NCI-H774 (cell line): ENCODE results near the gene SLC19A2.
"Not testable (repeated sequence)": the region's sequence is repeated elsewhere in the genome, so short reads cannot be mapped to it uniquely, and the experiment has no call there.

ENCODE experiments used
- DNase-seq: peaks from one replicate; lab custom pipeline; 2025; lab: John Stamatoyannopoulos, UW

The SLC19A2 gene

GRCh38 chr1:169485431-169486280, at the start of gene SLC19A2:
TSS of gene SLC19A2 (minus strand) at chr1:169485944. CDS start at chr1:169485766, 178 bp downstream.
- peak; percentile 99 for DNase-seq

DNA sequence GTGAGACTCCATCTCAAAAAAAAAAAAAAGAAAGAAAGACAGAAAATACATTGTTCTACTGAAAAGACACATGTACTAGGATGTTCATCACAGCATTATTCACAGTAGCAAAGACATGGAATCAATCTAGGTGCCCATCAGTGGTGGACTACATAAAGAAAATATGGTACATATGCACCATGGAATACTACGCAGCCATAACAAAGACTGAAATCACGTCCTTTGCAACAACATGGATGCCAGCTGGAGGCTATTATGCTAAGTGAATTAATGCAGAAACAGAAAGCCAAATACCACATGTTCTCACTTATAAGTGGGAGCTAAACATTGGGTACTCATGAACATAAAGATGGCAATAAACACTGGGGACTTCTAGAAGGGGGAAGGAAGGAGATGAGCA, 48.9 kb upstream of the SLC19A2 start:
- no peak for DNase-seq

- DNase-seq, result not testable (repeated sequence)
Observed at GRCh38 chr1:169533528-169534190, 47.9 kb upstream of the SLC19A2 start.

DNA sequence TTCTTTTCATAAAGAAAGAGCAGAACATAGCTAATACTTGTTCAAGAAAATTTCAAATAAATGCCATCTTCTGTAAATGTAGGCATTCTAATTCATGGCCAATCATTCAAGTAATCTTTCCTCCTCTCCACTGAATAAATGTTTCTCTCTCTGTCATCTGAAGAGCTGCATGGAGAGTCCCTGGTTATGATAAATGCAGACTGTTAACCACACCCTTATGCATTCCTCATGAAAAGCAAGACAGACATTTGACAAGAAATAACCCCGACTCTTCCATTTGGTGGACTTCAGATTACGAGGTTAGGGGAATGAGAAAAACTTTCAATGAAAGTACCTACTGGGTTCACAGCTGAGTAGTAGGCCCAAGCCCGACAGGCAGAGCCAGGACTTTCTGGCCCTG, 44.7 kb upstream of the SLC19A2 start:
- no peak for DNase-seq

- peak; percentile 64 for DNase-seq
Observed at GRCh38 chr1:169529068-169529642, 43.4 kb upstream of the SLC19A2 start.

DNA sequence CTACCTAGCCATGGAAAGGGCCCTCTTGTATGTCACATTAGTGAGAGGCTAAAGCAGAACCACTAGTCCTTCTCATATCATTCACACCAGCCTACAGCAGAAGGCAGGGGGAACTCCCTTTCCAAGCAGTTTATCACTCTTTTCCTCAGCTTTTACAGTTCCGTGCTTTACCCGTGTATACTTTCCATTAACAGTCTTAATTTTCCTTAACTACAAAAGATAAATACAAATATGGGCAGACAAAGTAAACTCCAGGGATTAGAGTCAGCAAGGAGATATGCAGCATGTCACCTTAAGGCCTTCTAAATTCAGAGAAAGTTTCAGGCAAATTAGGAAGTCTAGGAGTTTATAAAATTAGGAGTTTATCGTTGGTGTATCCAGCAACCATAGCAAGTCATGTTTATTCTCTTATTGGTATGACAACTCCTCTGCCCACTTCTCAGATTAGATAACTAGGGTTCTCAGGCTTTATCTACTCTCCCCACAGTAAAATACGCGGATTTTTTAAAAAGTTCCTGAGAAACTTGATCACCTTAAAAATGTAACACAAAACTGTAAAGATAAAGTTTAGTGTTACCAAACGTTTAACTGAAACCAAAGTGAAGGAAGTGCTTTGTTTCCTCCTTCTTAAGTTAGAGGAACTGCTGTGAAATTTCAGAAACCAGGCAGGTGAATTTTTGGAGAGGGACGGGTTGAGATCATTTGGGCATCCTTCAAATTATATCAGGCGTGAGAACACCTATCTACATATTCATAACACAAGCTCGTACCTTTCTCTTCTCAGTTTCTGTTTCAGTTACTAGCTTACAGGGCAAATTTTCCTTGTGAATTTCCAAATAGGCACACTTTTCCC, 42.7 kb upstream of the SLC19A2 start:
- DNase-seq, result no peak

DNA sequence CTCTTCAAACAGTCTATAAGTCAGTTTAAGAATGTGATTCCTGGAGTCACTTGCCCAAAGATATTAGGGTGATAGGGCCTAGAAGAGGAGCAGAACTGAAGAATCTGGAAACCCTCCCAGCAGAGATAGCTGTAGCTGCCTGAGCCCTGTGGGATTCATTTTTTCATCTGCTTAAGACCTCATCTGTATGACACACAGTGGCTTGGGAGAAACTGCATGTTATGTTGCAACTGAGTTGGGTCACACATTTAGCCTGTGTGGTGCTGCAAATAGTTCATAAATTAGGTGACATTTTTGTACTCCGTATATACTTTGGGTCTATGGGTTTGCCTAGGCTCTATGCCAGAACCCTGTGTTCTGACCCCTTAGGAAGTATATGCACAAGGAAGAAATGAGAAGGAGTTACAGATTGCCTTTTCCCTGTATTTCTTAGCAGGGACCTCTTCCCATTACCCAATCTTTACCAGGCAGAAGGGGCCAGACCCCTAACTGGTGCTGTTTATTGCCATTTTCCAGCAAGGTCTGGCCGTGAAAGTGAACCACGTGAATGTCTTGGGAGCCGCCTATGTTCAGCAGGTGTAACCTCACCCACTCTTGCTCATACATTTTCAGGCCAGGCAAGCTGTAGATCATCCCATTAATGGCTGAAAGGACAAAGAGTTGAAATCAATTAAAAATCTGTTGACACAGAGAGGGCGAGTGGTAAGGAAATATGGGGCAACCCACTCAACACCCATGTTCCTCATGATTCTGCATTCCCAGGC, 41.9 kb upstream of the SLC19A2 start:
- DNase-seq, result peak; percentile 68

GRCh38 chr1:169527001-169527400, 41.3 kb upstream of the SLC19A2 start:
- no peak for DNase-seq

GRCh38 chr1:169526120-169526832, 40.5 kb upstream of the SLC19A2 start:
- no peak for DNase-seq

DNA sequence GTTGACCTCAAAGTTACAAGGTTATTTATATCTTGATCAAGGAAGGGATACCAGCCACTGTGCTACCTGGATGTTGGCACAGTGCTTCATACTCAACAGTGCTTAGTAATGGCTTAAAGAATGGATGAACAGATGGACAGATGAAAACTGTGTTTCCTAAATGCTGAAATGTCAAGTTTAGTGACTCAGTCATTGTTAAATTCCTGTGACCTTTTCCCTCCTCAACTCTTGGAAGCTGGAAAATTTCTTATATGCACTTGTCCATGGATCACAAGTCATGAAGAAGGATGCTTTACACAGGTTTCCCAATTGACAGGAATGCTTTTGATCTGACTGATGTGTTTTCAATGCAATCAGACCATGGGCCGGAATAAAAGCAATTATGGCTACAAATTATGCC, 39.6 kb upstream of the SLC19A2 start:
- DNase-seq, result no peak

GRCh38 chr1:169523904-169524303, 38.2 kb upstream of the SLC19A2 start:
- no peak for DNase-seq

DNA sequence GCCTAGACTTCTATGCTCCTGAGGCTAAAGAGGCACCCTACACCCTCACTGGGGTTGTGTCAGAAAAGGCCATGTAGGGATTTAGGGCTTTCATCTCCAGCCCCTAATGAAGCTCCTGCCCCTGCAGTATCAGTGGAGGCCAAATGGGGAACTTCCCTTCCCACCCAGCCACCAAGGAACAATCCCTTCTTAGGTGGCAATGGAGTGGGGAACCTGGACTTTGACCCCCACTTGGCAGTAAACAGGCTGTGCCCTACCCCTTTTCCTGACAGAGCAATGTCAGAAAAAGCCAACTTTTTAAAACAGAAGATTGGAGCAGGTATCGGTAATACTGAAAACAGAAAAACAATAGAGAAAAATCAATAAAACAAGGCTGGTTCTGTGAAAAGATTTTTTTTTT, 35.5 kb upstream of the SLC19A2 start:
- DNase-seq, result no peak

- no peak for DNase-seq
Observed at GRCh38 chr1:169517558-169518186, 31.9 kb upstream of the SLC19A2 start.

DNA sequence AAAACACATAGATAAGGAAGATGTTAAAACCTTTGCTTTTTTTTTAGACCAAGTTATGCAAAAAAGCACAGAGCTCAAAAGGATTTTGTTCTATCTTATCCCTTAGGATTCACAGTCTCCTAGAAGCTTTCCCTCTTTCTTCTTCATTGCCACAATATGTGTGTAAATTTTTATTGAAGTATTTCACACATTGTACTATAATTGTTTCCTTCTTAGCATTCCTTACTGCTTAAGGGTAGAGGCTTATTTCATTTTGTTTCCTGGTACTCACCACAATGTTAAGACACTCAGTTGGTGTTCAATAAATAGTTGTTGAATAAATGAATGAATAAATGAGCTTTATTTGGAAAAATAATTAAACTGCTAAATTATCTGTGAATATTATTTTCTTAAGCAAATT, 29.9 kb upstream of the SLC19A2 start:
- no peak for DNase-seq

GRCh38 chr1:169514566-169515270, 29.0 kb upstream of the SLC19A2 start:
- no peak for DNase-seq

- DNase-seq, result no peak
Observed at GRCh38 chr1:169513208-169513607, 27.5 kb upstream of the SLC19A2 start.

GRCh38 chr1:169511316-169512005, 25.7 kb upstream of the SLC19A2 start:
- no peak for DNase-seq

DNA sequence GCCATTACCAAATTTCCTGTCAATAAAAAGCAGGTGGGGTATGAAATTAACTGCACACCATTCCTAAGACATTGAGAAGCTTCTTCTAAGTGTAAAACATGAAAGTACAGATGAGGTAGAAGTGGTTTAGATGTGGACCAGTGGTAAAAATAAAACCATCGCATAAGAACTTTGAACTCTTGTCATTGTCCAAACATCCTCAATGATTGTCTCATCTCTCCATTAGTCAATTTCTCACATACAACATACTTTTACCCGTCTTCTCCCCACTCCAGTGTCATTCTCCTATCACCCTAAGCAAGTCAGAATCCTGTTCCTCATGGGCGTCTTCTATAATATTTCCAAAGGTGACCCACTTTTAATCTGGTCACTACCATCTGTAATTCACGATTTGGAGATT, 24.3 kb upstream of the SLC19A2 start:
- no peak for DNase-seq

DNA sequence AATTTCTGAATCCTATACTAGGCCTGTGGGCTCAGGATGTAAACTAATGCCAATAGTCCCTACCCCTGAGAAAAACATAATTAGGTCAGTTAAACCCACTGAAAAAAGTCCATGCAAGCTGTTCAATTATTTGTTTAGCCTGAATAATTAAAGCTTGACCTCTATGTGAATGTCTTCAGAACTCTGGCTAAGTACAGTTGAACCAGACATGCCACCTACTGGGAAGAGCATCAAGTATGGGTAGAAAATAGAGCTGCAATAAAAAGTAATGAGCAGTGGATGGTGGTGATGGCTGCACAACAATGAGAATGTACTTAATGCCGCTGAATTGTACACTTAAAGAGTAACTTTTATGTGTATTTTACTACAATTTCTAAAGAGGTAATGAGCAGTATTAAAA, 23.6 kb upstream of the SLC19A2 start:
- DNase-seq, result peak; percentile 86
